Epithelial cell of esophagus (primary cell): ENCODE data around the gene MYO1A.

ENCODE experiments used
- DNase-seq: peaks from one replicate; pipeline ENCODE4 v3.0.0; 2010; ENCODE audit warnings: low read depth
- H3K4me3 ChIP-seq: 2 replicates; pipeline ENCODE4 v1.5.1; 2011; ENCODE audit warnings: mild to moderate bottlenecking, low read length, control low read depth
- CTCF ChIP-seq: IDR thresholded peaks from 2 replicates; pipeline ENCODE4 v1.5.1; 2011; ENCODE audit warnings: low read depth, mild to moderate bottlenecking, low read length, control low read depth, inconsistent platforms; ENCODE audit not compliant: insufficient read depth; ENCODE audit errors: missing control alignments

Gene MYO1A

GRCh38 chr12:57051011-57051410, 1.1 kb upstream of the MYO1A start:
- no peak for DNase-seq
- no peak for TF ChIP-seq CTCF
- H3K4me3 ChIP-seq, result no peak overlapping the region

GRCh38 chr12:57049119-57049446, 846 bp downstream of the MYO1A start:
- TF ChIP-seq CTCF, result no peak
- H3K4me3 ChIP-seq, result no peak overlapping the region
- no peak for DNase-seq

GRCh38 chr12:57048423-57049118, 1.4 kb downstream of the MYO1A start:
- no peak for DNase-seq
- H3K4me3 ChIP-seq, result no peak overlapping the region
- TF ChIP-seq CTCF, result no peak

GRCh38 chr12:57047981-57048380, 1.9 kb downstream of the MYO1A start:
- no peak overlapping the region for H3K4me3 ChIP-seq
- DNase-seq, result no peak
- no peak for TF ChIP-seq CTCF

- no peak for TF ChIP-seq CTCF
- no peak for DNase-seq
- H3K4me3 ChIP-seq, result no peak overlapping the region
These were observed 2.7 kb downstream of the MYO1A start for GRCh38 chr12:57046947-57047890.

- no peak overlapping the region for H3K4me3 ChIP-seq
- TF ChIP-seq CTCF, result no peak
- no peak for DNase-seq
These were observed 3.7 kb downstream of the MYO1A start for GRCh38 chr12:57046086-57046791.
